Measurements from ENCODE around the gene ATP1A2.

The ATP1A2 gene

GRCh38 chr1:160129966-160130365 is 14.4 kb downstream of the ATP1A2 start:
- Mint-ChIP-seq H3K9me3 (no peaks in the 10 kb centered on the region), H3K27ac (no peak overlapping the region), H3K4me3 (no peak overlapping the region), H3K4me1 (no peaks in the 10 kb centered on the region), H3K36me3 (no peaks in the 10 kb centered on the region), H3K27me3 (peaks cover 36 to 53% of the 10 kb centered on the region in 2 donors)
- no peak for DNase-seq
- ATAC-seq (replicated peaks), result no peak

GRCh38 chr1:160130486-160130885 is 14.9 kb downstream of the ATP1A2 start:
- peaks cover 39 to 55% of the 10 kb centered on the region in 2 donors for H3K27me3 Mint-ChIP-seq
- no peaks in the 10 kb centered on the region for H3K4me1 Mint-ChIP-seq
- no peaks in the 10 kb centered on the region for H3K9me3 Mint-ChIP-seq
- no peak overlapping the region for H3K27ac Mint-ChIP-seq
- no peak for DNase-seq
- ATAC-seq (replicated peaks), result no peak
- H3K36me3 Mint-ChIP-seq, result no peaks in the 10 kb centered on the region
- H3K4me3 Mint-ChIP-seq, result no peak overlapping the region

- Mint-ChIP-seq H3K4me1 (no peaks in the 10 kb centered on the region), H3K9me3 (no peaks in the 10 kb centered on the region), H3K27ac (no peak overlapping the region), H3K4me3 (no peak overlapping the region), H3K36me3 (no peaks in the 10 kb centered on the region), H3K27me3 (peaks cover 39 to 59% of the 10 kb centered on the region in 2 donors)
- DNase-seq, result no peak
- ATAC-seq (replicated peaks), result no peak
Measured at GRCh38 chr1:160130939-160131338, 15.4 kb downstream of the ATP1A2 start.

- Mint-ChIP-seq H3K4me1 (no peaks in the 10 kb centered on the region), H3K27ac (no peak overlapping the region), H3K27me3 (peaks cover 39 to 70% of the 10 kb centered on the region in 2 donors), H3K9me3 (no peaks in the 10 kb centered on the region), H3K4me3 (no peak overlapping the region), H3K36me3 (no peaks in the 10 kb centered on the region)
- DNase-seq, result no peak
- ATAC-seq (replicated peaks), result no peak
Measured at GRCh38 chr1:160131803-160132565, 16.4 kb downstream of the ATP1A2 start.

GRCh38 chr1:160133990-160134770 is 18.6 kb downstream of the ATP1A2 start:
- Mint-ChIP-seq H3K27me3 (peaks cover 37 to 72% of the 10 kb centered on the region in 2 donors), H3K27ac (no peak overlapping the region), H3K4me1 (no peaks in the 10 kb centered on the region), H3K9me3 (no peaks in the 10 kb centered on the region), H3K36me3 (no peaks in the 10 kb centered on the region), H3K4me3 (no peak overlapping the region)
- ATAC-seq (replicated peaks) (no peak), DNase-seq (no peak)

- Mint-ChIP-seq H3K4me1 (no peaks in the 10 kb centered on the region), H3K36me3 (no peaks in the 10 kb centered on the region), H3K4me3 (no peak overlapping the region), H3K27me3 (peaks cover 38 to 65% of the 10 kb centered on the region in 2 donors), H3K9me3 (no peaks in the 10 kb centered on the region), H3K27ac (no peak overlapping the region)
- ATAC-seq (replicated peaks), result peak in 1 of 2 donors; percentile 33
- no peak for DNase-seq
Measured at GRCh38 chr1:160134791-160135572, 19.4 kb downstream of the ATP1A2 start.

GRCh38 chr1:160136121-160136925 is 20.8 kb downstream of the ATP1A2 start:
- peaks cover 38 to 58% of the 10 kb centered on the region in 2 donors for H3K27me3 Mint-ChIP-seq

GRCh38 chr1:160136926-160137200 is 21.3 kb downstream of the ATP1A2 start:
- no peaks in the 10 kb centered on the region for H3K4me1 Mint-ChIP-seq
- H3K36me3 Mint-ChIP-seq, result no peaks in the 10 kb centered on the region
- DNase-seq (no peak), ATAC-seq (replicated peaks) (no peak)
- no peaks in the 10 kb centered on the region for H3K9me3 Mint-ChIP-seq
- peaks cover 42 to 61% of the 10 kb centered on the region in 2 donors for H3K27me3 Mint-ChIP-seq
- no peak overlapping the region for H3K4me3 Mint-ChIP-seq
- H3K27ac Mint-ChIP-seq, result no peak overlapping the region

More at GRCh38 chr1:160136121-160136925, 20.8 kb downstream of the ATP1A2 start:
- no peaks in the 10 kb centered on the region for H3K36me3 Mint-ChIP-seq
- H3K4me3 Mint-ChIP-seq, result no peak overlapping the region
- DNase-seq (no peak), ATAC-seq (replicated peaks) (no peak)
- H3K4me1 Mint-ChIP-seq, result no peaks in the 10 kb centered on the region
- no peaks in the 10 kb centered on the region for H3K9me3 Mint-ChIP-seq
- no peak overlapping the region for H3K27ac Mint-ChIP-seq

GRCh38 chr1:160137216-160137862 is 21.8 kb downstream of the ATP1A2 start:
- ATAC-seq (replicated peaks) (no peak), DNase-seq (no peak)
- Mint-ChIP-seq H3K27me3 (peaks cover 42 to 61% of the 10 kb centered on the region in 2 donors), H3K9me3 (no peaks in the 10 kb centered on the region), H3K27ac (no peak overlapping the region), H3K36me3 (no peaks in the 10 kb centered on the region), H3K4me1 (no peaks in the 10 kb centered on the region), H3K4me3 (no peak overlapping the region)

GRCh38 chr1:160139840-160140239 is 24.3 kb downstream of the ATP1A2 start:
- Mint-ChIP-seq H3K4me3 (no peak overlapping the region), H3K27me3 (peaks cover 34 to 46% of the 10 kb centered on the region in 2 donors), H3K4me1 (no peaks in the 10 kb centered on the region), H3K36me3 (no peaks in the 10 kb centered on the region), H3K27ac (no peak overlapping the region), H3K9me3 (no peaks in the 10 kb centered on the region)
- no peak for ATAC-seq (replicated peaks)
- no peak for DNase-seq

GRCh38 chr1:160143695-160144094 is 28.1 kb downstream of the ATP1A2 start:
- Mint-ChIP-seq H3K4me1 (peaks cover 0 to 1% of the 10 kb centered on the region in 2 donors), H3K4me3 (no peak overlapping the region), H3K27me3 (peaks cover 27 to 32% of the 10 kb centered on the region in 2 donors), H3K27ac (no peak overlapping the region), H3K9me3 (no peaks in the 10 kb centered on the region), H3K36me3 (no peaks in the 10 kb centered on the region)
- ATAC-seq (replicated peaks) (no peak), DNase-seq (no peak)

- DNase-seq (no peak), ATAC-seq (replicated peaks) (no peak)
- H3K9me3 Mint-ChIP-seq, result no peaks in the 10 kb centered on the region
- H3K4me1 Mint-ChIP-seq, result peaks cover 0 to 6% of the 10 kb centered on the region in 2 donors
- no peaks in the 10 kb centered on the region for H3K36me3 Mint-ChIP-seq
- peaks cover 27 to 30% of the 10 kb centered on the region in 2 donors for H3K27me3 Mint-ChIP-seq
- H3K4me3 Mint-ChIP-seq, result no peak overlapping the region
- no peak overlapping the region for H3K27ac Mint-ChIP-seq
Measured at GRCh38 chr1:160144921-160145320, 29.4 kb downstream of the ATP1A2 start.

GRCh38 chr1:160146107-160146506 is 30.5 kb downstream of the ATP1A2 start:
- DNase-seq (no peak), ATAC-seq (replicated peaks) (no peak)
- Mint-ChIP-seq H3K36me3 (no peaks in the 10 kb centered on the region), H3K4me1 (peaks cover 0 to 6% of the 10 kb centered on the region in 2 donors), H3K4me3 (no peak overlapping the region), H3K27ac (no peak overlapping the region), H3K9me3 (no peaks in the 10 kb centered on the region), H3K27me3 (peaks cover 24 to 25% of the 10 kb centered on the region in 2 donors)
